ENCODE results near the gene TFEB.

- TF ChIP-seq CTCF (IDR thresholded peaks at IDR 0.05): no peak
- TF ChIP-seq POLR2A (IDR thresholded peaks at IDR 0.05): no peak
- TF ChIP-seq POLR2AphosphoS5 (IDR thresholded peaks at IDR 0.05): no peak
These were observed 35.1 kb upstream of the TFEB start for GRCh38 chr6:41770381-41771057.
